ENCODE measurements around the gene HDAC7. TPM values are rescaled to one million over a fixed set of nuclear protein-coding genes. Genes with fewer than 3 reads are reported as not detected.

The HDAC7 gene
- total and polyA plus RNA-seq, 2 of the 13 experiments (the other 11 are each of a cell fraction or from before 2014, with no cell fraction given) = 4.6 to 10.8 TPM

- DNase-seq (ENCODE audit: low spot score) = no peak
- no peaks in the 10 kb centered on the region for H4K20me1 ChIP-seq (ENCODE audit: insufficient read depth, low read length)
- CTCF ChIA-PET (ENCODE audit: low intra/inter-chr PET ratio, low total read pairs) = no interaction called here
- no peaks in the 10 kb centered on the region for H3K4me1 ChIP-seq (ENCODE audit: insufficient read depth, low read length)
- POLR2A ChIA-PET = no interaction called here
- H3K9ac ChIP-seq (ENCODE audit: insufficient read depth, low read depth, low read length) = no peak overlapping the region
- H3K79me2 ChIP-seq (ENCODE audit: insufficient read depth, low read length) = no peaks in the 10 kb centered on the region
- H3K36me3 ChIP-seq (replicated peaks in 1 of 2; ENCODE audit: control insufficient read depth in 1 of 2, insufficient read depth in 2 of 2, low read length in 2 of 2) = peaks cover 11 to 13% of the 10 kb centered on the region in 2 experiments; a peak in 3 of 5 replicates
- H3K4me2 ChIP-seq (ENCODE audit: low read depth, low read length) = no peak overlapping the region
- H3K27me3 ChIP-seq (ENCODE audit: control insufficient read depth in 1 of 2, insufficient read depth in 2 of 2, low read length in 2 of 2) = no peaks in the 10 kb centered on the region
- H2AFZ ChIP-seq (ENCODE audit: low read length) = no peak overlapping the region
- H3K9me3 ChIP-seq (ENCODE audit: low read length) = no peaks in the 10 kb centered on the region
- in situ Hi-C loops (cut with HindIII; ENCODE audit: extremely low pct_ligation_motif_present, low pct_unique_long_range_greater_than_20kb) = loop anchor here (5.0 kb wide), 1 partner anchor 47 kb away; no protein-coding TSS in a partner anchor
- no TSS peak for BruUV-seq (replicated peaks)
- H3K27ac ChIP-seq (ENCODE audit: extremely low read length, insufficient read depth, low read length) = no peak overlapping the region
- intact Hi-C loops (cut with micrococcal nuclease; ENCODE audit: unreplicated experiment) = no loop called here
- ATAC-seq = no peak
- TF ChIP-seq MEIS2 (CRISPR knock-in tag; IDR thresholded peaks at IDR 0.05) (no peak), ZBTB33 (CRISPR knock-in tag; IDR thresholded peaks at IDR 0.05) (peak; percentile 58)
- 89% methylated on average over 15 of the region's 22 CpGs for WGBS (ENCODE audit: low lambda C conversion rate)
- no peak overlapping the region for H3K4me3 ChIP-seq (replicated peaks in 1 of 3; ENCODE audit: insufficient read depth in 1 of 3, low read depth in 2 of 3, low read length in 3 of 3)
- no peak for FAIRE-seq
Measured at GRCh38 chr12:47789712-47790489, 29.8 kb downstream of the HDAC7 start.

GRCh38 chr12:47789141-47789540 lies 30.6 kb downstream of the HDAC7 start:
- CTCF ChIA-PET (ENCODE audit: low intra/inter-chr PET ratio, low total read pairs) = no interaction called here
- H2AFZ ChIP-seq (ENCODE audit: low read length) = no peak overlapping the region
- H3K9ac ChIP-seq (ENCODE audit: insufficient read depth, low read depth, low read length) = no peak overlapping the region
- peaks cover 12 to 13% of the 10 kb centered on the region in 2 experiments; a peak in 3 of 5 replicates for H3K36me3 ChIP-seq (replicated peaks in 1 of 2; ENCODE audit: control insufficient read depth in 1 of 2, insufficient read depth in 2 of 2, low read length in 2 of 2)
- no peaks in the 10 kb centered on the region for H3K9me3 ChIP-seq (ENCODE audit: low read length)
- BruUV-seq (replicated peaks) = no TSS peak
- no peaks in the 10 kb centered on the region for H3K4me1 ChIP-seq (ENCODE audit: insufficient read depth, low read length)
- POLR2A ChIA-PET = no interaction called here
- ATAC-seq (no peak), FAIRE-seq (no peak), DNase-seq (ENCODE audit: low spot score) (no peak)
- no peaks in the 10 kb centered on the region for H3K79me2 ChIP-seq (ENCODE audit: insufficient read depth, low read length)
- no peaks in the 10 kb centered on the region for H3K27me3 ChIP-seq (ENCODE audit: control insufficient read depth in 1 of 2, insufficient read depth in 2 of 2, low read length in 2 of 2)
- in situ Hi-C loops (cut with HindIII; ENCODE audit: extremely low pct_ligation_motif_present, low pct_unique_long_range_greater_than_20kb) (loop anchor here (5.0 kb wide), 1 partner anchor 48 kb away; no protein-coding TSS in a partner anchor), intact Hi-C loops (cut with micrococcal nuclease; ENCODE audit: unreplicated experiment) (no loop called here)
- no peak overlapping the region for H3K4me2 ChIP-seq (ENCODE audit: low read depth, low read length)
- H3K27ac ChIP-seq (ENCODE audit: extremely low read length, insufficient read depth, low read length) = no peak overlapping the region
- no peak overlapping the region for H3K4me3 ChIP-seq (replicated peaks in 1 of 3; ENCODE audit: insufficient read depth in 1 of 3, low read depth in 2 of 3, low read length in 3 of 3)
- 92% methylated on average over 4 of the region's 5 CpGs for WGBS (ENCODE audit: low lambda C conversion rate)
- H4K20me1 ChIP-seq (ENCODE audit: insufficient read depth, low read length) = no peaks in the 10 kb centered on the region
- TF ChIP-seq CERS6 (CRISPR knock-in tag; IDR thresholded peaks at IDR 0.05) (no peak), ZNF556 (CRISPR knock-in tag; IDR thresholded peaks at IDR 0.05; ENCODE audit: borderline replicate concordance) (no peak), ZNF737 (CRISPR knock-in tag; IDR thresholded peaks at IDR 0.05; ENCODE audit: borderline replicate concordance) (no peak), SMC3 (IDR thresholded peaks at IDR 0.05; ENCODE audit: low read length) (no peak), HOXD1 (CRISPR knock-in tag; IDR thresholded peaks at IDR 0.05) (no peak), ZNF12 (CRISPR knock-in tag; IDR thresholded peaks at IDR 0.05) (no peak), ZUFSP (CRISPR knock-in tag; IDR thresholded peaks at IDR 0.05; ENCODE audit: borderline replicate concordance) (no peak), ZNF331 (CRISPR knock-in tag; IDR thresholded peaks at IDR 0.05) (no peak), MED8 (CRISPR knock-in tag; IDR thresholded peaks at IDR 0.05; ENCODE audit: insufficient replicate concordance) (no peak)

All from HepG2 (cell line).